Activated effector memory CD4-positive, alpha-beta T cell treated with anti-CD3 and anti-CD28 coated beads, Interleukin-2, amount 50 U/mL, for 16 hours (primary cell): ENCODE results near the gene RNF135.
"Not testable (repeated sequence)": the region's sequence is repeated elsewhere in the genome, so short reads cannot be mapped to it uniquely, and the experiment has no call there.

Source experiments
- DNase-seq: peaks from one replicate; pipeline ENCODE4 v3.0.0-alpha.2; 2020

RNF135 gene

DNA sequence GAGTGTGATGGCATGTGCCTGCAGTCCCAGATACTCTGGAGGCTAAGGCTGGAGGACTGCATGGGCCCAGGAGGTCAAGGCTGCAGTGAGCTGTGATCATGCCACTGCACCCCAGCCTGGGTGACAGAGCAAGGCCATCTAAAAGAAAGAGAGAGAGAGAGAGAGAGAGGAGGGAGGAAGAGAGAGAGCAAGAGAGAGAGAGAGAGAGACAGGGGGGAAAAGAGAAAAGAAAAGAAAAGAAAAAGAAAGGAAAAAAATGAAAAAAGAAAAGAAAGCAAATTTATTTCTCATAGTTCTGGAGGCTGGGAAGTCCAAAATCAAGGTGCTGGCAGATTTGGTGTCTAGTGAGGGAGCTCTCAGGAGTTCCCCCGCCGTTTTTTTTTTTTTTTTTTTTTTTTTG lies 33.3 kb downstream of the RNF135 start:
- DNase-seq = no peak

DNA sequence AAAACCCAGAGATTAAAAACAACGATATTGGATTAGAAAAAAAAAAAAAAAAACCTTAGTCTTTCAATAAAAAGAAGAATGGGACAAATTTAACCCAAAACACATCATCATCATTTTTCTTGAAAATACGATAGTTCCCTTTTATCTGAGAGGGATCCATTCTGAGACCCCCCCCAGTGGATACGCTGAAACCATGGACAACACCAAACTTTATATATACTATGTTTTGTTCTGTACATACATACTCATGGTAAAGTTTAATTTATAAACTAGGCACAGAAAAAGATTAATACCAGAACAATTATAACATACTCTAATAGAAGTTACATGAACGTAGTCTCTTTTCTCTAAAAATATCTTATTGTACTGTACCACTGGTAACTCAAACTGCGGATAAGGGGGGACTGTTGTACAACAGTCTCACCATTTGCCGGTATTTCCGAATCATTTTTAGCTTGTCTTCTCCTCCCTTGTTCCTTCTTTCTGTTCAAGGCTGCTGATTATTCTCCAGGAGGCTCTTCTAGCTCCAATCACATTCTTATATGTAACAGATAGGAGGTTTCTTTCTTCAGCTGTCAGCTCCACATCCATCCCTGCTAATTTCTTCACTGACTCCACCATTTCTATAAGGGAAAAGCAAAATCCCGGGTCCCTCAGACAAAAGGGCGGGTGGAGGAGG lies 37.0 kb downstream of the RNF135 start:
- no peak for DNase-seq

DNA sequence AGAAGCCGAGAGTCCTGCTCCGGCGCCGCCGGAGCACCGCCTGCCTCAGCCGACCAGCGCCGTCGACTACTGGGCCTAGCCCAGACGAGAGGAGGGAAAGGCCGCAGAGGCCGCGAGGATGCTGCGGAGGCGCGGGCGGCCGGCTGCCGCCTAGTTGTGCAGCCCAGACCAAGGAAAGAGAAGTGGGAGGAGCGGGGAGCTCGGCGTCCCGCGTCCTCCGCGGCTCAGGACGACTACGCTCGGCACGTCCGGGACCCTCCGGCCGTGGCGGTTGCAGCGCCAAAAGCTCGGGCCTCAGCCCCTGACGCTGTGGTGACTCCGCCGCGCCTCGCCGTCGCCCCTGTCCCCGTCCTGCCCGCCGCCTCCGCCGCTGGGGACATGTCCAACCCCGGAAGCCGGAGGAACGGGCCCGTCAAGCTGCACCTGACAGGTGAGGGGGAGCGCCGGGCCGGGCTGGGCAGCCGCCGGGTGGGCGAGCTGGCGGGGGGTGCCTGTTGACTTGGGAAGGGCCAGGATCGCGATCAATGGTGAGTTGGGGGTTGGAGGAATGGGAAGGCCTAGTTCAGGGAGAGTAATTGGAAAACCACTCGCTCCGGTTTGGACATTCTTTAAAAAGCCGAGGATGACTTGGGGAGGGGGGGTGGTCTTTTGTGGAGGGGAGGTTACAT lies 37.7 kb downstream of the RNF135 start:
- peak; percentile 84 for DNase-seq

DNA sequence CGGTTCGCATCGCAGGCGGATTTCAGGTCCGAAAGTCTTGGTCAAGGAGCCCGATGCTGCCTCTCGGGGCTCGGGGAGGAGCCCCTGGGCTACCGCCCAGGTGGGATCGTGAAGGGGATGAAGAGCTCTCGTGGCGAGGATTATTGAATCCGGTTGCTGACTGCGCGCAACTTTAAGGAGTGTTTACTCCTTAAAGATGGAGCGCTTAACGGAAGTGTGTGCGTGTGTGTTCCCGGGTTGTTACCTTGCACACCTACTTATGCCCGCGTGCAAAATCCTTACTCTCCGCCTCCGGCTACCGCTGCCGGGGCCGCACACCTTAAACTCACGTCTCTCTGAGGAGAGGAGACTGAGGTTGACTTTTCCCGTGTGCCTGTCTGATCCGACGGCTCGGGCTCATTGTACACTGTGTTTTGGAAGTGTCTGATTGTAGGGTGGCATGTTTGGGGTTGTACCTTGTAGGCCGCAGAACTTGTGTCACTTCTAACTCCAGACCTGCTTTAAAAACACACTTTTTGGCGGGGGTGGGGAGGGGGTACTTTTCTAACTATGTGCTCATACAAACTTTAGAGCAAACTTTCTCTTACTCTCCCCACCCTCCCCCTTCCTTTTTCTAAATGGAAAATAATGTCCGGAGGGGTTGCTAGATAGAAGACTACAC lies 38.3 kb downstream of the RNF135 start:
- DNase-seq = peak; percentile 66

DNA sequence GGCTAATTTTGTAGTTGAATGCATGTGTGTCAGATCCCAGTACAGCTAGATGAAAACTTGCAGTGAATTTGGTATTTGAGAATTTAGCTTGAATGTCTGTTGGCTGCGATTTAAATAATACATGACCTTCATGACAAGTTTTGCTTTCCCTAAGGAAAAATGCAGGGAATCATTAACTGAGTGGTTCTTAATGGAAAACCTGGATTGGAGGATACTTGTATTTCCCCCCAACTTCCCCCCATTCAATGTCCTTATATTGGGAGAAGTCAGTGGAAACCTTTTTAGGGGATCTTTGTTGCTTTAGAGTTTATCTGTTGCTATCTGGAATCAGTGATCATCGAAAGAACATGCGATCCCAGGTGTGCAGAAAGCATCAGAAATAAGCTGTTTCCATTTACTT lies 39.2 kb downstream of the RNF135 start:
- not testable (repeated sequence) for DNase-seq

DNA sequence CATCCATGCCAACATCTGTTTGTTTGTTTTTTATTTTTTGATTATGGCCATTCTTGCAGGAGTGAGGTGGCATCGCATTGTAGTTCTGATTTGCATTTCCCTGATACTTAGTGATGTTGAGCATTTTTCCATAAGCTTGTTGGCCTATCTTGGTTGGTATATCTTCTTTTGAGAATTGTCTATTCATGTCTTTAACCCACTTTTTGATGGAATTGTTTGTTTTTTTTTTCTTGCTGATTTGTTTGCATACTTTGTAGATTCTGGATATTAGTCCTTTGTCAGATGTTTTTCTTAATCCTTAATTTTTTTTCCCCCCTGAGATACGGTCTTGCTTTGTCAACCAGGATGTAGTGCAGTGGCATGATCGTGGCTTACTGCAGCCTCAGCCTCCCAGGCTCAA lies 43.0 kb downstream of the RNF135 start:
- DNase-seq = no peak

DNA sequence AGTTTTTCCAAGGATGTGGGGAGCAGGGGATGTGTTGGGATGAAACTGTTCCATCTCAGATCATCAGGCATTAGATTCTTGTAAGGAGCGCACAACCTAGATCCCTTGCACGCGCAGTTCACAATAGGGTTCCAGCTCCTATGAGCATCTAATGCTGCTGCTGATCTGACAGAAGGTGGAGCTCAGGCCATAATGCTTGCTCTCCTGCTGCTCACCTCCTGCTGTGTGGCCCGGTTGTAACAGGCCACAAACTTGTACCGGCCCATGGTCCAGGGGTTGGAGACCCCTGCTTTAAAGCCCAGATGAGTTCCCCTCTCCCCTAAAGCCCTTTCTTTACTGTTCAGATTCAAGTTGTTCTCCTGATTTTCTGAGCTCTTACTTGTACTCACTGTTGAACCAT lies 44.8 kb downstream of the RNF135 start:
- DNase-seq = no peak

DNA sequence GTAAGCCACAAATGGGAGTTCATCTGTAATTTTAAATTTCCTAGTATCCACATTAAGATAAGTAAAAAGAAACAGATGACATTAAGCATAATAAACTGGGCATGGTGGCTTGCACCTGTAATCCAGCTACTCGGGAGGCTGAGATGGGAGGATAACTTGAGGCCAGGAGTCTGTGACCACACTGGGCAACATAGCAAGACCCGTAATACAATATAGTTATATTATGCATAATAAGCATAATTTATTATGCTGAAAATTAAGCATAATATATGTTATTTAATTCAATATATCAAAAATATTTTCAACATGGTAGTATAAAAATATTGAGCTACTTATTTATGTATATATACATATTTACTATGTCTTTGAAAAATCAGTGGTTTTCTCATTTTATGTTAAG lies 48.2 kb downstream of the RNF135 start:
- no peak for DNase-seq

DNA sequence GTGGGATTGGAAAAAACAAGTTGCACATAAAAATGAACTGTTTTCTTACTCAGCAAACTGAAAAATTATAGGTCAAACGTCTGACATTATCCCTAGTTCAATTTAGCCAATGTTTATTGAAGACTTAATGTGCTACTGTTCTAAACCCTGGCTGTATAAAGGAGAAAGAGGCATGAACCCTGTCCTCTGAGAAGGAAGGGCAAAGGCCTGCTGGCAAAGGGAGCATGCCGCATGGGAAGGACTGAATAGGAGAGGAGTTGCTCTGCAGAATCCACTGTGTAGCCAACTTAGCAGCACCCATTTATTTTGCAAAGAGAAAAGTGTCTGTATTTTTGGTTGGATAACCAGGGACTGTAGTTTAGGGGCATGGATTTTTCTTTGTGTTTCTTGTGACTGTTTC lies 52.3 kb downstream of the RNF135 start:
- not testable (repeated sequence) for DNase-seq

DNA sequence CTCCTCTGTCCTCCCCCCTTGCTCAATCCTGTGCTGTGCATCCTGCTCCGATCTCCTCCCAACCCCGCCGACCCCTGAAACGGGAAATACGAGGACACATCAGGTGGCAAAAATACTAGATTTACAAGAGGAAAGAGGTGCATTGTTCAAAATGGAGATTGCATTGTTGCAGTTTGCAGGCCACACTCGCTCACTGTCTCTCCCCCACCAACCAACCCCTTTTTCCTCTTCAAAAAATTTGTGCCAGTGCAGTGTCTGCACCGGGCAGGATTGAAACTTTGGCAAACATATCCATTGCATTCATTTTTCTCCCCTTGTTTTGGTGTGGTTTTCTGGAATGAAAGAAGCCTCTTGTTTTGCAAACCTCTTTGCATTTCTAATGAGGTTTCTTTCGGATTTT lies 61.0 kb downstream of the RNF135 start:
- no peak for DNase-seq

DNA sequence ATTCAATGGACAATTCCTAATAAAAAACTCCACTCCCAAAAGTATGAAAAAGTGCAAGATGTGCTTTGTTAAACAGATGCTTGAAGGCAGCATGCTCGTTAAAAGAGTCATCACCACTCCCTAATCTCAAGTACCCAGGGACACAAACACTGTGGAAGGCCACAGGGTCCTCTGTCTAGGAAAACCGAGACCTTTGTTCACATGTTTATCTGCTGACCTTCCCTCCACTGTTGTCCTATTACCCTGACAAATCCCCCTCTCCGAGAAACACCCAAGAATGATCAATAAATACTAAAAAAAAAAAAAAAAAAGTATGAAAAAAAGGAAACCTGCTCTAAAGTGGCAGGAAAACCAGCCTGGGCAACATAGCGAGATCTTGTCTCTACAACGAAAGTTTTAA lies 64.8 kb downstream of the RNF135 start:
- DNase-seq = not testable (repeated sequence)

DNA sequence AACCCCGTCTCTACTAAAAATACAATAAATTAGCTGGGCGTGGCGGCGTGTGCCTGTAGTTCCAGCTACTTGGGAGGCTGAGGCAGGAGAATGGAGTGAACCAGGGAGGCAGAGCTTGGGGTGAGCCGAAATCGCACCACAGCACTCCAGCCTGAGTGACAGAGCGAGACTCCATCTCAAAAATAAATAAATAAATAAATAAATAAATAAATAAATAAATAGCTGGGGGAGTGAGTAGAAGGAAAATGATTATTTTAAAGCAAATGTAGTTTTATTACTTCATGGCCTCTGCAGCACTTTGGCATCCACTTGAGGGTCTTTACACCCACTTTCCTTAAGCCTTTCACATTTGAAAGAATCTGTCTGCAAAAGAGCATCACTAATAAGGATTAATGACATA lies 70.0 kb downstream of the RNF135 start:
- not testable (repeated sequence) for DNase-seq

DNA sequence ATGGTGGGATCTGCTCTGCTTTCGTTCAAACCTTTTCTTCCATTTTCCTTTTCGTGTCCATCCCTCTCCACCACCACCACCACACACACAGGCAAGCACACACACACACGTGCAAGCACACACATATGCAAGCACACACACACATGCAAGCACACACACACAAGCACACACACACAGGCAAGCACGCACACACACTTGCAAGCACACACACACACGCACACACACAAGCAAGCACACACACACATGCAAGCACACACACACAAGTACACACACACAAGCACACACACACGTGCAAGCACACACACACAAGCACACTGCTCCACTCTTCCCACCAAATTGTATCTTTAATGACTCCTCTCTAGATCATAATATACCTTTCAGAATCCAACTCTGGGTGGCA lies 71.5 kb downstream of the RNF135 start:
- not testable (repeated sequence) for DNase-seq

DNA sequence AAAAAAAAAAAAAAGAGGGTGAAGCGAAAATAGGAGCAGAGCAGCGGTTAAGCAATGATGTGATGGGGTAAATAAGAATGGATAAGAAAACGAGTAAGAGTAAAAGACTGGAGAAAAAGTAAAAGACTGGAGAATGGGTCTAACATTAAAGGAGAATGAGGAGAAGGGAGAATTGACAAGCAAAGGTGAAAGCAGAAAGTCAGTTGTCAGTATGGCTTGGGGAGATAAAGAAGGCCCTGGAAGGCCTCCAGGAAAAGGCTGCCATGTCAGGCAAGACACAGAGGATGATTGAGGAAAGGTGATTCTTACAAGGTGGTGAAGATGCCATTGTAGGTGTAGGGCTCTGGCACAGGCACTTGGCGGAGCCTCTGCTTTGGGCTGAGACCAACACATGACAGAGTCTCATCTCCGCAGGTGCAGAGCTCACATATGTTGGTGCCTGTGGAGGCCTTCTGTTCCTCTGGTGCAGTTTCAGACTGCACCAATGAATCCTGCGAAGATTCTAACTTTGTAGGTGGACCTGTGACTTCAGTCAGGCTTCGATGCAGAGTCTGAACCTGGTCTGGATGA lies 76.1 kb downstream of the RNF135 start:
- not testable (repeated sequence) for DNase-seq

DNA sequence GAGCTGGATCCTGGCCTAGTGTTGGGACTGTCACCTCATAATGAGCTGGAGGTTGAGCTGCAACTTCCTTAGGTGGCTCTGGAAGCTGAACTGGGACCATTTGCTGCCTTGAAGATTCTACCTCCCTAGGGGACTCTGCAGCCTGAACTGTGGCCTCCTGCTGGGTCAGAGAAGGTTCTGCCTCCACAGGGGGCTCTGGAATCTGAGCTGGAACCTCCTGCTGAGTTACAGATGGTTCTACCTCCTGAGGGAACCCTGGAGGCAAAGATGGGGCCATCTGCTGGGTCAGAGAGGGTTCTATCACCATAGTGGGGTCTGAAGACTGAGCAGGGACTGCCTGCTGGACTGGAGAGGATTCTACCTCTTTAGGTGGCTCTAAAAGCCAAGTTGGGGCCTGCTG lies 77.3 kb downstream of the RNF135 start:
- DNase-seq = no peak

DNA sequence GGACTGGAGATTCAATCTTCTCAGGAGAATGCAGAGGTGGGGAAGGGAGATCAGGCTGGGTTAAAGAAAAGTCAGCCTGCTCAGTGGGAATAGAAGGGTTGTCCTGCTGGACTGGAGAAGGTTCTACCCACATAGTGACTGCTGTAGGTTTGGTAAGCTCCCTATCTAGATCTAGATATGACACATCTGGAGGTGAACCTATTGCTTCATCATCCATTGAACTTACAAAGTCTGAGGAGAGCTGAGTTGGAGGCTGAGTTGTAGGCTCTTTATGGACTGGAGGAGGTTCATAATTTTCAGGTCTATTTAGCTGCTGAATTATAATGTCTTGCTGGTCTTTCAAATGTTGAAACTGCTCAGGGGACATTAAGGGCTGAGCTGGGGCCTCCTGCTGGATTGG lies 77.9 kb downstream of the RNF135 start:
- DNase-seq = no peak
